Hepatocyte (in vitro differentiated cells): ENCODE results near the gene CELF4. TPM values are rescaled to one million over a fixed set of nuclear protein-coding genes. Genes with fewer than 3 reads are reported as not detected.

Experiments used
- DNase-seq: peaks from one replicate; pipeline ENCODE4 v3.0.0-alpha.2; 2016; ENCODE audit warnings: low spot score
- H2AFZ ChIP-seq: fragments of 200-600 bp; sonication (generic); 2 replicates; pipeline ENCODE4 v1.6.0; 2016; ENCODE audit warnings: antibody characterized with exemption, mild to moderate bottlenecking
- H3K27ac ChIP-seq: fragments of 200-600 bp; sonication (generic); 2 replicates; pipeline ENCODE4 v1.5.1; 2016; ENCODE audit warnings: mild to moderate bottlenecking
- H3K27me3 ChIP-seq: fragments of 200-600 bp; sonication (generic); 2 replicates; pipeline ENCODE4 v1.6.1; 2016
- H3K36me3 ChIP-seq: fragments of 200-600 bp; sonication (generic); replicated peaks from 2 replicates; pipeline ENCODE4 v1.5.1; 2016; ENCODE audit warnings: low read depth; ENCODE audit not compliant: insufficient read depth
- H3K4me1 ChIP-seq: fragments of 200-600 bp; sonication (generic); 2 replicates; pipeline ENCODE4 v1.5.1; 2016; ENCODE audit warnings: mild to moderate bottlenecking, moderate library complexity; ENCODE audit not compliant: insufficient read depth
- H3K4me2 ChIP-seq: fragments of 200-600 bp; sonication (generic); 2 replicates; pipeline ENCODE4 v1.6.0; 2016
- H3K4me3 ChIP-seq: fragments of 200-600 bp; sonication (generic); 2 replicates; pipeline ENCODE4 v1.5.1; 2016; ENCODE audit warnings: mild to moderate bottlenecking
- H3K79me2 ChIP-seq: fragments of 200-600 bp; sonication (generic); 2 replicates; pipeline ENCODE4 v1.6.0; 2017; ENCODE audit warnings: mild to moderate bottlenecking
- H3K9me2 ChIP-seq: fragments of 200-600 bp; sonication (generic); replicated peaks from 2 replicates; pipeline ENCODE4 v1.6.0; 2017; ENCODE audit warnings: mild to moderate bottlenecking; ENCODE audit not compliant: insufficient read depth
- H3K9me3 ChIP-seq: fragments of 200-600 bp; sonication (generic); 2 replicates; pipeline ENCODE4 v1.5.1; 2016; ENCODE audit warnings: low read depth, mild to moderate bottlenecking
- H4K20me1 ChIP-seq: fragments of 200-600 bp; sonication (generic); 2 replicates; pipeline ENCODE4 v1.6.0; 2016; ENCODE audit warnings: mild to moderate bottlenecking; ENCODE audit not compliant: insufficient read depth, poor library complexity, severe bottlenecking
- CTCF ChIP-seq: fragments of 200-600 bp; sonication (generic); IDR thresholded peaks from 2 replicates; pipeline ENCODE4 v1.5.1; 2016; ENCODE audit warnings: antibody characterized with exemption, mild to moderate bottlenecking; ENCODE audit not compliant: poor library complexity
- EZH2 ChIP-seq: fragments of 200-600 bp; sonication (generic); IDR thresholded peaks from 2 replicates; pipeline ENCODE4 v1.6.1; 2016; ENCODE audit warnings: antibody characterized with exemption, mild to moderate bottlenecking, borderline replicate concordance
- EZH2phosphoT487 ChIP-seq: fragments of 200-600 bp; sonication (generic); IDR thresholded peaks from one replicate; pipeline ENCODE4 v1.6.1; 2018; ENCODE audit warnings: antibody characterized with exemption, mild to moderate bottlenecking, low read depth, moderate library complexity; ENCODE audit not compliant: unreplicated experiment, severe bottlenecking
- WGBS: methylation state at CpG from one replicate; pipeline ENCODE4 v1.1.6; 2016; ENCODE audit warnings: low lambda C conversion rate; ENCODE audit errors: missing lambda C conversion rate; 5-methylcytosine and 5-hydroxymethylcytosine counted together
- polyA plus RNA-seq: library from polyadenylated mRNA; unstranded; fragments of >200 nt; fragmentation: Nextera tagmentation; extraction: Ambion mirVana; gene quantifications from 2 replicates; pipeline ENCODE4 v1.2.1, GENCODE V29; 2016
- total RNA-seq: library from RNA; depleted of rRNA; stranded (reverse); fragments of >200 nt; gene quantifications from 2 replicates; pipeline ENCODE4 v1.2.3, GENCODE V29; 2014

Gene CELF4
- total and polyA plus RNA-seq, 2 experiments from 2014 or later: 1.3 to 2.9 TPM

- Histone ChIP-seq H3K9me3 (no peaks in the 10 kb centered on the region), H4K20me1 (no peaks in the 10 kb centered on the region), H2AFZ (no peak overlapping the region), H3K36me3 (no peaks in the 10 kb centered on the region), H3K9me2 (no peaks in the 10 kb centered on the region), H3K79me2 (no peaks in the 10 kb centered on the region), H3K27ac (no peak overlapping the region), H3K4me1 (no peaks in the 10 kb centered on the region), H3K4me2 (no peak overlapping the region), H3K4me3 (no peak overlapping the region), H3K27me3 (no peaks in the 10 kb centered on the region)
- DNase-seq: no peak
- no peak for TF ChIP-seq EZH2phosphoT487
- no peak for TF ChIP-seq CTCF
- TF ChIP-seq EZH2: no peak
- 91% methylated on average over 4 of the region's 4 CpGs for WGBS
Observed at GRCh38 chr18:37222354-37222998, 343.1 kb downstream of the CELF4 start.

GRCh38 chr18:37219257-37219656, 346.3 kb downstream of the CELF4 start:
- Histone ChIP-seq H3K9me3 (no peaks in the 10 kb centered on the region), H3K4me2 (no peak overlapping the region)
- WGBS: 72% methylated on average over 7 of the region's 7 CpGs

GRCh38 chr18:37218022-37218590, 347.5 kb downstream of the CELF4 start:
- Histone ChIP-seq H4K20me1 (no peaks in the 10 kb centered on the region), H3K27ac (no peak overlapping the region), H2AFZ (no peak overlapping the region), H3K4me1 (no peaks in the 10 kb centered on the region), H3K9me3 (no peaks in the 10 kb centered on the region), H3K36me3 (no peaks in the 10 kb centered on the region), H3K4me3 (no peak overlapping the region), H3K79me2 (no peaks in the 10 kb centered on the region), H3K4me2 (no peak overlapping the region), H3K9me2 (no peaks in the 10 kb centered on the region), H3K27me3 (no peaks in the 10 kb centered on the region)
- DNase-seq: no peak
- 20% methylated on average over 2 of the region's 2 CpGs for WGBS
- no peak for TF ChIP-seq EZH2
- TF ChIP-seq CTCF: no peak
- TF ChIP-seq EZH2phosphoT487: no peak

More at GRCh38 chr18:37219257-37219656, 346.3 kb downstream of the CELF4 start:
- no peak for DNase-seq
- H3K27me3 ChIP-seq: no peaks in the 10 kb centered on the region
- no peaks in the 10 kb centered on the region for H4K20me1 ChIP-seq
- H3K79me2 ChIP-seq: no peaks in the 10 kb centered on the region
- H3K9me2 ChIP-seq: no peaks in the 10 kb centered on the region
- no peak overlapping the region for H2AFZ ChIP-seq
- H3K27ac ChIP-seq: no peak overlapping the region
- H3K4me1 ChIP-seq: no peaks in the 10 kb centered on the region
- TF ChIP-seq EZH2phosphoT487: no peak
- TF ChIP-seq EZH2: no peak
- TF ChIP-seq CTCF: no peak
- no peaks in the 10 kb centered on the region for H3K36me3 ChIP-seq
- no peak overlapping the region for H3K4me3 ChIP-seq
